GM12878 (cell line): ENCODE measurements around the gene C17orf107. TPM values are rescaled to one million over a fixed set of nuclear protein-coding genes. Genes with fewer than 3 reads are reported as not detected.

Experiments used
- ATAC-seq: fragments of 200-7000 bp; cut with Tn5 transposase; 3 replicates; pipeline ENCODE4 v1.9.1; 2020; ENCODE audit warnings: mild to moderate bottlenecking, moderate library complexity
- BruUV-seq: library from RNA; stranded (reverse); fragments of 400-500 nt; replicated peaks from 2 replicates; lab custom pipeline; 2021; lab: Mats Ljungman, UMichigan
- CTCF ChIA-PET: fragments of 300-600 bp; sonication (Branson Sonifier 250); formaldehyde crosslinking; extraction: SDS; loops from one replicate; lab custom pipeline; 2021; ENCODE audit warnings: inconsistent platforms; lab: Yijun Ruan, JAX
- POLR2A ChIA-PET: fragments of 350-600 bp; formaldehyde crosslinking; extraction: SDS; loops from one replicate; lab custom pipeline; 2021; ENCODE audit warnings: inconsistent platforms; lab: Charles Lee
- RAD21 ChIA-PET: fragments of 300-600 bp; sonication (Branson Sonifier 250); formaldehyde crosslinking; loops from one replicate; lab custom pipeline; 2023; ENCODE audit warnings: antibody characterized with exemption; ENCODE audit not compliant: unreplicated experiment; lab: Charles Lee
- SMC1A ChIA-PET: fragments of 300-600 bp; sonication (Branson Sonifier 250); formaldehyde crosslinking; loops from one replicate; lab custom pipeline; 2023; ENCODE audit not compliant: unreplicated experiment, uncharacterized antibody; lab: Charles Lee
- DNase-seq: peaks from one replicate; pipeline ENCODE4 v3.0.0-alpha.2; 2011; ENCODE audit warnings: low read depth, low spot score
- FAIRE-seq: peaks from 3 replicates; lab custom pipeline; 2011; peaks lifted over from hg19 to GRCh38; lab: Jason Lieb, UNC
- H2AFZ ChIP-seq: 2 replicates; pipeline ENCODE4 v1.6.0; 2011; ENCODE audit warnings: low read depth, low read length, control low read depth; ENCODE audit not compliant: control insufficient read depth
- H3K27ac ChIP-seq: 2 replicates; pipeline ENCODE4 v1.5.1; 2011; ENCODE audit warnings: control low read depth; ENCODE audit not compliant: control insufficient read depth, insufficient read depth
- H3K27me3 ChIP-seq, 2 experiments: replicated peaks in 1 of 2; 2 replicates each; pipeline versions ENCODE4 v1.6.0 to v1.6.1; 2011; ENCODE audit warnings: low read length in 1 of 2; ENCODE audit not compliant: control insufficient read depth in 2 of 2, insufficient read depth in 2 of 2
- H3K36me3 ChIP-seq, 2 experiments: 2 replicates each; pipeline ENCODE4 v1.5.1; 2011; ENCODE audit warnings: low read length in 1 of 2; ENCODE audit not compliant: control insufficient read depth in 2 of 2, insufficient read depth in 2 of 2
- H3K4me1 ChIP-seq: 2 replicates; pipeline ENCODE4 v1.6.1; 2011; ENCODE audit warnings: mild to moderate bottlenecking, low read length, moderate library complexity, mixed read lengths; ENCODE audit not compliant: control insufficient read depth, insufficient read depth
- H3K4me2 ChIP-seq: 2 replicates; pipeline ENCODE4 v1.6.0; 2011; ENCODE audit warnings: control low read depth; ENCODE audit not compliant: control insufficient read depth, insufficient read depth
- H3K4me3 ChIP-seq: fragments of 200-600 bp; sonication (generic); 2 replicates; pipeline ENCODE4 v1.5.1; 2016
- H3K79me2 ChIP-seq: 2 replicates; pipeline ENCODE4 v1.6.0; 2011; ENCODE audit warnings: low read length; ENCODE audit not compliant: control insufficient read depth, insufficient read depth
- H3K9ac ChIP-seq: 2 replicates; pipeline ENCODE4 v1.8.0; 2011; ENCODE audit warnings: low read length, control low read depth, mixed read lengths; ENCODE audit not compliant: control insufficient read depth, insufficient read depth
- H3K9me3 ChIP-seq: replicated peaks from 3 replicates; pipeline ENCODE4 v1.5.1; 2011; ENCODE audit warnings: mild to moderate bottlenecking, low read length; ENCODE audit not compliant: control insufficient read depth, insufficient read depth
- H4K20me1 ChIP-seq: 2 replicates; pipeline ENCODE4 v1.6.0; 2011; ENCODE audit not compliant: control insufficient read depth, insufficient read depth
- BHLHE40 ChIP-seq, 2 experiments: fragments of 450-650 bp in 1 of 2; IDR thresholded peaks; 2 replicates each; pipeline ENCODE4 v1.6.1; 2011 to 2017; ENCODE audit warnings: low read depth in 2 of 2, borderline replicate concordance in 1 of 2, improper control_type of control experiment in 1 of 2, low read length in 1 of 2, mild to moderate bottlenecking in 1 of 2
- CBX5 ChIP-seq: sonication (generic); IDR thresholded peaks from 2 replicates; pipeline ENCODE4 v1.6.1; 2016; ENCODE audit warnings: low read depth, moderate library complexity, mild to moderate bottlenecking, inconsistent platforms
- HDAC2 ChIP-seq: fragments of 200-600 bp; sonication (generic); IDR thresholded peaks from 2 replicates; pipeline ENCODE4 v1.6.1; 2017
- IKZF1 ChIP-seq: fragments of 450-650 bp; conservative IDR thresholded peaks from 2 replicates; pipeline ENCODE4 v1.6.1; 2017; ENCODE audit warnings: antibody characterized with exemption, mild to moderate bottlenecking
- IKZF2 ChIP-seq, 2 experiments: fragments of 450-650 bp; IDR thresholded peaks; 2 replicates each; pipeline ENCODE4 v1.6.1; 2017; ENCODE audit warnings: mild to moderate bottlenecking in 2 of 2, moderate library complexity in 2 of 2
- JUND ChIP-seq: IDR thresholded peaks from 2 replicates; pipeline ENCODE4 v1.6.1; 2012; ENCODE audit warnings: low read depth, mild to moderate bottlenecking, low read length, improper control_type of control experiment, moderate library complexity
- KDM1A ChIP-seq: fragments of 200-600 bp; sonication (generic); IDR thresholded peaks from 2 replicates; pipeline ENCODE4 v1.6.1; 2016; ENCODE audit warnings: borderline replicate concordance
- MEF2B ChIP-seq: fragments of 450-650 bp; IDR thresholded peaks from 2 replicates; pipeline ENCODE4 v1.6.1; 2018; ENCODE audit warnings: mild to moderate bottlenecking, moderate library complexity; ENCODE audit not compliant: partially characterized antibody, poor library complexity, severe bottlenecking
- POLR2AphosphoS5 ChIP-seq: IDR thresholded peaks from 2 replicates; pipeline ENCODE4 v1.6.1; 2011; ENCODE audit warnings: mild to moderate bottlenecking, low read length, inconsistent platforms
- RAD51 ChIP-seq: fragments of 450-650 bp; IDR thresholded peaks from 2 replicates; pipeline ENCODE4 v1.6.1; 2016; ENCODE audit warnings: moderate library complexity, mild to moderate bottlenecking, inconsistent platforms
- RUNX3 ChIP-seq: IDR thresholded peaks from 2 replicates; pipeline ENCODE4 v1.6.1; 2012; ENCODE audit warnings: low read length, inconsistent platforms
- SUZ12 ChIP-seq: fragments of 200-600 bp; sonication (generic); IDR thresholded peaks from one replicate; pipeline ENCODE4 v1.6.1; 2018; ENCODE audit warnings: antibody characterized with exemption, mild to moderate bottlenecking; ENCODE audit not compliant: unreplicated experiment
- TBL1XR1 ChIP-seq: IDR thresholded peaks from 2 replicates; pipeline ENCODE4 v1.6.1; 2012; ENCODE audit warnings: low read depth, low read length, improper control_type of control experiment
- TCF7 ChIP-seq: IDR thresholded peaks from 2 replicates; pipeline ENCODE4 v1.6.1; 2014; ENCODE audit warnings: antibody characterized with exemption, borderline replicate concordance
- WRNIP1 ChIP-seq: IDR thresholded peaks from 2 replicates; pipeline ENCODE4 v1.6.1; 2011; ENCODE audit warnings: low read depth, low read length, improper control_type of control experiment, borderline replicate concordance
- WGBS: methylation state at CpG from one replicate; pipeline ENCODE4 v1.1.6; 2016; ENCODE audit warnings: low lambda C conversion rate; ENCODE audit not compliant: insufficient replicate concordance, insufficient coverage; ENCODE audit errors: missing lambda C conversion rate; 5-methylcytosine and 5-hydroxymethylcytosine counted together
- in situ Hi-C: fragments of 300-500 bp; cut with MboI; formaldehyde crosslinking; loops from 9 replicates; pipeline ENCODE4 v1.14.3; 2018; ENCODE audit warnings: mixed read lengths
- intact Hi-C: fragments of 100-400 bp; cut with micrococcal nuclease; formaldehyde crosslinking; loops from one replicate; pipeline ENCODE4 v1.14.2; 2022; ENCODE audit not compliant: unreplicated experiment
- polyA plus RNA-seq, 11 experiments: library from polyadenylated mRNA; depleted of rRNA in 4 of 11; unstranded in 6 of 11; stranded (reverse) in 5 of 11; fragments of >200 nt; fragmentation: Nextera tagmentation in 4 of 11; fragmentation: Illumina TruSeq in 1 of 11; extraction: Ambion mirVana in 4 of 11; extraction: Trizol in 1 of 11; gene quantifications; 1 replicate in 1 of 11; 2 replicates in 10 of 11; pipeline versions ENCODE4 v1.2.1 to v1.2.3, GENCODE V29; 2011 to 2016; ENCODE audit warnings: inconsistent platforms in 2 of 11, missing spikeins in 2 of 11, low read depth in 1 of 11
- total RNA-seq, 4 experiments: library from RNA; depleted of rRNA in 3 of 4; stranded (reverse); fragments of >200 nt in 3 of 4; fragmentation: Illumina TruSeq in 1 of 4; extraction: Trizol in 1 of 4; gene quantifications; 2 replicates each; pipeline versions ENCODE4 v1.2.1 to v1.2.3, GENCODE V29; 2013 to 2021
- TF ChIP-seq, protein P1 (sequence below): IDR thresholded peaks from 2 replicates; pipeline ENCODE4 v1.6.1; 2011; ENCODE audit warnings: borderline replicate concordance, low read depth, mild to moderate bottlenecking, moderate library complexity, low read length; ENCODE audit not compliant: insufficient read depth, poor library complexity, severe bottlenecking
- TF ChIP-seq, protein P2 (sequence below), 3 experiments: IDR thresholded peaks in 2 of 3; conservative IDR thresholded peaks in 1 of 3; 2 replicates each; pipeline ENCODE4 v1.5.1; 2011; ENCODE audit warnings: low read depth in 3 of 3, low read length in 3 of 3, mild to moderate bottlenecking in 3 of 3, control low read depth in 2 of 3, moderate library complexity in 2 of 3, inconsistent platforms in 1 of 3, mixed read lengths in 1 of 3; ENCODE audit not compliant: control insufficient read depth in 2 of 3, insufficient read depth in 1 of 3; ENCODE audit errors: extremely low read depth in 1 of 3

Gene C17orf107
- total and polyA plus RNA-seq, 10 of the 15 experiments (the other 5 are each of a cell fraction or from before 2014, with no cell fraction given), result 0.05 to 0.46 (median 0.11) TPM; not detected in 3

DNA sequence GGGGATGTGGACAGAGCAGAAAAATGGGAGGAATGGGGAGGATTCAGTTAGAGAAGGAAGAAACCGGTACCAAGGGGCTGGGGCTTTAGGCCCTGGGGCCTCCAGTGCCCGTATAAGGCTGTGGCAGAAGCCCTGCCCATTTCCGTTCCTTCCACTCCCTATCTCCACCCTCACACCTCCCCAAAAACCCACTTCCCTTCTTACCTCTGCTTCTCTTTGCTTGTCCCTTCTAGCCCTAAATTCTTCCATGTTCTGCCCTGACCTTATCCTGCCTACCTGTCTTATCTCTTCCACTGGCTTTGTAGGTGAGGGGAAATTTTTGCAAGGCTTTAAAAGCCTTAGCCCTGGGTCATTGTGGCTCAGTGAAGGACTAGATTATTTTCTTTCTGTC, 44.8 kb downstream of the C17orf107 start (continued):
- TF ChIP-seq JUND (no peak), IKZF2 (IDR thresholded peaks at IDR 0.05) (peak; percentile 54 to 71), CBX5 (no peak)
- TF ChIP-seq, protein P1, sequence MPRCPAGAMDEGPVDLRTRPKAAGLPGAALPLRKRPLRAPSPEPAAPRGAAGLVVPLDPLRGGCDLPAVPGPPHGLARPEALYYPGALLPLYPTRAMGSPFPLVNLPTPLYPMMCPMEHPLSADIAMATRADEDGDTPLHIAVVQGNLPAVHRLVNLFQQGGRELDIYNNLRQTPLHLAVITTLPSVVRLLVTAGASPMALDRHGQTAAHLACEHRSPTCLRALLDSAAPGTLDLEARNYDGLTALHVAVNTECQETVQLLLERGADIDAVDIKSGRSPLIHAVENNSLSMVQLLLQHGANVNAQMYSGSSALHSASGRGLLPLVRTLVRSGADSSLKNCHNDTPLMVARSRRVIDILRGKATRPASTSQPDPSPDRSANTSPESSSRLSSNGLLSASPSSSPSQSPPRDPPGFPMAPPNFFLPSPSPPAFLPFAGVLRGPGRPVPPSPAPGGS, result peak; percentile 49
- TF ChIP-seq, protein P2, sequence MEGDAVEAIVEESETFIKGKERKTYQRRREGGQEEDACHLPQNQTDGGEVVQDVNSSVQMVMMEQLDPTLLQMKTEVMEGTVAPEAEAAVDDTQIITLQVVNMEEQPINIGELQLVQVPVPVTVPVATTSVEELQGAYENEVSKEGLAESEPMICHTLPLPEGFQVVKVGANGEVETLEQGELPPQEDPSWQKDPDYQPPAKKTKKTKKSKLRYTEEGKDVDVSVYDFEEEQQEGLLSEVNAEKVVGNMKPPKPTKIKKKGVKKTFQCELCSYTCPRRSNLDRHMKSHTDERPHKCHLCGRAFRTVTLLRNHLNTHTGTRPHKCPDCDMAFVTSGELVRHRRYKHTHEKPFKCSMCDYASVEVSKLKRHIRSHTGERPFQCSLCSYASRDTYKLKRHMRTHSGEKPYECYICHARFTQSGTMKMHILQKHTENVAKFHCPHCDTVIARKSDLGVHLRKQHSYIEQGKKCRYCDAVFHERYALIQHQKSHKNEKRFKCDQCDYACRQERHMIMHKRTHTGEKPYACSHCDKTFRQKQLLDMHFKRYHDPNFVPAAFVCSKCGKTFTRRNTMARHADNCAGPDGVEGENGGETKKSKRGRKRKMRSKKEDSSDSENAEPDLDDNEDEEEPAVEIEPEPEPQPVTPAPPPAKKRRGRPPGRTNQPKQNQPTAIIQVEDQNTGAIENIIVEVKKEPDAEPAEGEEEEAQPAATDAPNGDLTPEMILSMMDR (IDR thresholded peaks at IDR 0.05 in 2 of 3, conservative IDR thresholded peaks at IDR 0.05 in 1 of 3; ENCODE audit: control insufficient read depth in 2 of 3, extremely low read depth in 1 of 3, insufficient read depth in 1 of 3, low read depth in 3 of 3, low read length in 3 of 3), result no peak

DNA sequence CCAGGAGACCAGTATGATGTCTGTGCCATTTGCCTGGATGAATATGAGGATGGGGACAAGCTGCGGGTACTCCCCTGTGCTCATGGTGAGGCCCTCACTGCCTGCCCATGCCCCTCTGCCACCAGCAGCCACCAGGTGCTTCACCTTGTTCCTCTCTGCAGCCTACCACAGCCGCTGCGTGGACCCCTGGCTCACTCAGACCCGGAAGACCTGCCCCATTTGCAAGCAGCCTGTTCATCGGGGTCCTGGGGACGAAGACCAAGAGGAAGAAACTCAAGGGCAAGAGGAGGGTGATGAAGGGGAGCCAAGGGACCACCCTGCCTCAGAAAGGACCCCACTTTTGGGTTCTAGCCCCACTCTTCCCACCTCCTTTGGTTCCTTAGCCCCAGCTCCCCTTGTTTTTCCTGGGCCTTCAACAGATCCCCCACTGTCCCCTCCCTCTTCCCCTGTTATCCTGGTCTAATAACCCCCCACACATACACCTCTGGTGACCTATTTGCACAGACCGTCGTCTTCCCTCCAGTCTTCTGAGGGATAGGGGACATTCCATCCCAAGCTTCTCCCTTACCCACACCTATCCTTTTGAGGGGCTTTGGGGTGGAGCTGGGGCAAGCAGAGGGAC, 45.3 kb downstream of the C17orf107 start:
- Histone ChIP-seq H3K4me1 (peaks cover 36% of the 10 kb centered on the region), H3K4me2 (peak overlapping the region; percentile 55), H4K20me1 (peaks cover 5% of the 10 kb centered on the region), H3K27ac (peak overlapping the region; percentile 100), H3K27me3 (no peaks in the 10 kb centered on the region), H2AFZ (no peak overlapping the region), H3K36me3 (peaks cover 20 to 22% of the 10 kb centered on the region in 2 experiments), H3K79me2 (peaks cover 82% of the 10 kb centered on the region), H3K9me3 (no peaks in the 10 kb centered on the region), H3K9ac (peak overlapping the region; percentile 100), H3K4me3 (peak overlapping the region; percentile 96)
- no peak for DNase-seq
- POLR2A ChIA-PET, result interaction anchor here (17.5 kb wide), 1 partner anchor 21 kb away, joined by 272 read pairs; the partner anchor contains the start of gene SPAG7
- 2% methylated on average over 8 of the region's 8 CpGs for WGBS
- BruUV-seq, result TSS peak; percentile 44
- SMC1A ChIA-PET, result interaction anchor here (1.4 to 7.1 kb wide), 2 partner anchors 22 to 36 kb away, joined by 6 to 50 read pairs; partner anchors contain the start of gene SPAG7
- CTCF ChIA-PET, result interaction anchor here (0.6 kb wide), 1 partner anchor 22 kb away, joined by 3 read pairs; the partner anchor contains the start of gene SPAG7
- FAIRE-seq, result no peak
- RAD21 ChIA-PET, result interaction anchor here (9.8 kb wide), 1 partner anchor 21 kb away, joined by 73 read pairs; the partner anchor contains the start of gene SPAG7
- in situ Hi-C loops (no loop called here), intact Hi-C loops (loop anchor here (5.0 kb wide), 1 partner anchor 293 kb away; no protein-coding TSS in a partner anchor)
- peak; percentile 0 for ATAC-seq
- peak; percentile 30; the same call in 1 of the 2 replicates for TF ChIP-seq TBL1XR1
- TF ChIP-seq IKZF1, result no peak
- no peak for TF ChIP-seq WRNIP1
- TF ChIP-seq TCF7, result no peak
- no peak for TF ChIP-seq MEF2B
- no peak for TF ChIP-seq IKZF2 (IDR thresholded peaks at IDR 0.05)
- TF ChIP-seq KDM1A, result no peak
- no peak for TF ChIP-seq HDAC2
- TF ChIP-seq SUZ12, result no peak
- peak; percentile 77 for TF ChIP-seq POLR2AphosphoS5
- no peak for TF ChIP-seq RUNX3
- no peak for TF ChIP-seq RAD51
- TF ChIP-seq BHLHE40 (IDR thresholded peaks at IDR 0.05; ENCODE audit: borderline replicate concordance in 1 of 2, low read depth in 2 of 2, low read length in 1 of 2), result no peak
